ENCODE measurements around the gene KCNH8. TPM values are rescaled to one million over a fixed set of nuclear protein-coding genes. Genes with fewer than 3 reads are reported as not detected.

KCNH8 gene
- total RNA-seq, 1 donor = 1.0 TPM

DNA sequence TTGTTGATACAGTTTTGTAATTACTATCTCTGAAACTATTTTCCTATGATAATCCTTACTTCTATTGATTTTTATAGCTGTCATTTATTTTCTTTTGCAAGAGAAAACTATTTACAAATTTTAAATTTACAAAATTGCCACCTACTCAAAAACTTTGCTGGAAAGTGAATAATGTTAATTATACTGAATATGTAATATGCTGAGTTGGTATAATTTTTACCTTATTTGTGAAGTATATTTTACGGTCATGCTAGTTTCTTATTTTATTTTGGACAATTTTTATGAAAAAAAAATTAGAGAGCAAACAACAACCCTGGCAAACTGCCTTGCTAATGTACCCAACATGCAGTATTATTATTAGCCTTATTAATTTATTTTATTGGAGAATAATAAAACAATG is 2.9 kb downstream of the KCNH8 start:
- no peaks in the 10 kb centered on the region for H3K9me3 ChIP-seq (ENCODE audit: low read depth, low read length)
- H3K4me3 ChIP-seq (ENCODE audit: low read length) = no peak overlapping the region

DNA sequence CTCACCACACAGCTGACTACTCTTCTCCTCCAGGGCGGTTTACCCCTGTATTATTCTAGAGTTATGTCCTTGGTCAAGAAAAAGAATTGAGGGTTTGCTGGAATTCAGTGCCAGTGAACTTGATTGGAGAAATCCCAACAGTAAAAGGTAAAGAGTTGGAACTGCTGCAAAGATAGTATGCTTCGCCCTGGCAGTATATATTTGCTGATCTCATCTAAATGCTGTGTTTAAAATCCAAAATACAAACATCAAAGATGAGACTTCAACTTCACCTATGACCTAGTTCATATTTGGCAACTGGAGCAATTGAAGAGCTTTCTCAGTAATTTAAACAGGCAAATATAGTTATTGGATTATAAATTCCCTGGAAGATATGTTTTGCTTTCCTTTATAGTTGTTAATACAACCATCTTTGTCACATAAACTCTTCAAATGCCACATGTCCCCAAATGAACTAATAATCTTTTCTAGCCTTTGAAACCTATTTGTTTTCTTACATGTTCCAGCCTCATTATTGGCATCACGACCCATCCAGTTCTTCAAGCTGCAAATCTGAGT is 6.5 kb downstream of the KCNH8 start:
- no peaks in the 10 kb centered on the region for H3K9me3 ChIP-seq (ENCODE audit: low read depth, low read length)
- H3K4me1 ChIP-seq (ENCODE audit: insufficient read depth, low read length) = no peaks in the 10 kb centered on the region
- H3K4me3 ChIP-seq (ENCODE audit: low read length) = no peak overlapping the region
- H3K27me3 ChIP-seq (ENCODE audit: insufficient read depth, low read length) = peaks cover 13% of the 10 kb centered on the region

More for the DNA sequence above, 2.9 kb downstream of the KCNH8 start:
- peaks cover 11% of the 10 kb centered on the region for H3K4me1 ChIP-seq (ENCODE audit: insufficient read depth, low read length)
- peaks cover 36% of the 10 kb centered on the region for H3K27me3 ChIP-seq (ENCODE audit: insufficient read depth, low read length)

- no peak overlapping the region for H3K4me3 ChIP-seq (ENCODE audit: low read length)
- no peaks in the 10 kb centered on the region for H3K4me1 ChIP-seq (ENCODE audit: insufficient read depth, low read length)
- H3K27me3 ChIP-seq (ENCODE audit: insufficient read depth, low read length) = peaks cover 7% of the 10 kb centered on the region
- no peaks in the 10 kb centered on the region for H3K9me3 ChIP-seq (ENCODE audit: low read depth, low read length)
Observed at GRCh38 chr3:19155375-19155774, 7.1 kb downstream of the KCNH8 start.

- Histone ChIP-seq H3K4me3 (ENCODE audit: low read length) (no peak overlapping the region), H3K27me3 (ENCODE audit: insufficient read depth, low read length) (no peaks in the 10 kb centered on the region), H3K4me1 (ENCODE audit: insufficient read depth, low read length) (no peaks in the 10 kb centered on the region), H3K9me3 (ENCODE audit: low read depth, low read length) (no peaks in the 10 kb centered on the region)
Observed at GRCh38 chr3:19159966-19160635, 11.8 kb downstream of the KCNH8 start.

DNA sequence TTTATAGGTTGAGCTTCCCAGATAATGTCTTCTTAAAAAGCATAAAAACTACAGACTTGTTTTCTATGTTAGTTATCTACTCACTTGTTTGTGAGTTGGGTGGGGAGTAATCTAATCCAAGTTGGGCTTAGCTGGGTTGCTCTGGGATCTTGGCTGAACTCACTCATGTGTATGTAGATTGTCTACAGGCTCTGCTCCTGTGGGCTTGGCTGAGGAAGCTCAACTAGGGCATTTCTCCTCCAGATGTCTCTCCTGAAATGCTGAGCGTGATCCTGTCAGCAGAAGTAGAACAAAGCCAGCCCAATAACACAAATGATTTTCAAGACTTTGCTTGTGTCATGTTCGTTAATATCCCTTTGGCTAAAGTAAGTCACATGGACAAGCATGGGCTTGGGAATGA is 17.3 kb downstream of the KCNH8 start:
- Histone ChIP-seq H3K27me3 (ENCODE audit: insufficient read depth, low read length) (no peaks in the 10 kb centered on the region), H3K4me3 (ENCODE audit: low read length) (no peak overlapping the region), H3K9me3 (ENCODE audit: low read depth, low read length) (no peaks in the 10 kb centered on the region), H3K4me1 (ENCODE audit: insufficient read depth, low read length) (no peaks in the 10 kb centered on the region)

GRCh38 chr3:19171794-19172193 is 23.5 kb downstream of the KCNH8 start:
- Histone ChIP-seq H3K9me3 (ENCODE audit: low read depth, low read length) (no peaks in the 10 kb centered on the region), H3K4me3 (ENCODE audit: low read length) (no peak overlapping the region), H3K4me1 (ENCODE audit: insufficient read depth, low read length) (no peaks in the 10 kb centered on the region), H3K27me3 (ENCODE audit: insufficient read depth, low read length) (no peaks in the 10 kb centered on the region)

DNA sequence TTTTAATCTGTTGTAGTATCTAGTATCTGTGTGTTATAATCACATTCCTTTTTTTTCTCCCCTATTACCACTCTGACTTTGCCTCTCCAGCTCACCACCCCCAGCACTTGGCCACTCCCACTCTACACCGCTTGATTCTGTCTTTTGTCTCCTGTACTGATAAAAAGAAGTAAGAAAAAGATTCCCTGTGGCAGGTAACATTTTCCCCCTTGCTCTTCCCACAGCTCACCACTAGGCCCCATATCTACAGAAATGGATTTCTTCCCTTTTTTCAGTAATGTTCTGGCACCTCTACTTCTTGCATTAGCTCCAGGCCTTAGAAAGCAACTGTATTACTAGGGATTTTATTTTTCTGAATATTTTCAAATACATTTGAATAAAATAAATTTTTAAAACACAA is 25.6 kb downstream of the KCNH8 start:
- Histone ChIP-seq H3K27me3 (ENCODE audit: insufficient read depth, low read length) (no peaks in the 10 kb centered on the region), H3K9me3 (ENCODE audit: low read depth, low read length) (no peaks in the 10 kb centered on the region), H3K4me1 (ENCODE audit: insufficient read depth, low read length) (no peaks in the 10 kb centered on the region), H3K4me3 (ENCODE audit: low read length) (no peak overlapping the region)

DNA sequence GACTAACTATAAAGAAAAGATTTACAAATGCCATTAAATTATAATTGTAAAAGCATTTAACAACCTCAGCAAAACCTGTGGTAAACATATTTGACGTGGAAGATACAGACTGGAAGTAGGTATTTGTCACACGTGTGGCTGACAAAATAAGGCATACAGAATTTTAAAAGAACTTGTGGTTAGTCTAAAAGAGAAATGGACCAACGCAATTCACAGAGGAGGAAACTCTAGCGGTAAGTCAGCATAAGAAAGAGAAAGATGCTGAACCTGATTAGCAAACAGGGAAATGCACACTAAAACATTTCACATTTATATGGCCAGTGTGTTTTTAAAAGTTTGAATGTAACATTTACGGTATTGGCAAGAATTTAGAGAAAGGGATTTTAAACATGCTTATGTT is 35.3 kb downstream of the KCNH8 start:
- Histone ChIP-seq H3K9me3 (ENCODE audit: low read depth, low read length) (no peaks in the 10 kb centered on the region), H3K4me3 (ENCODE audit: low read length) (no peak overlapping the region), H3K27me3 (ENCODE audit: insufficient read depth, low read length) (no peaks in the 10 kb centered on the region), H3K4me1 (ENCODE audit: insufficient read depth, low read length) (no peaks in the 10 kb centered on the region)

DNA sequence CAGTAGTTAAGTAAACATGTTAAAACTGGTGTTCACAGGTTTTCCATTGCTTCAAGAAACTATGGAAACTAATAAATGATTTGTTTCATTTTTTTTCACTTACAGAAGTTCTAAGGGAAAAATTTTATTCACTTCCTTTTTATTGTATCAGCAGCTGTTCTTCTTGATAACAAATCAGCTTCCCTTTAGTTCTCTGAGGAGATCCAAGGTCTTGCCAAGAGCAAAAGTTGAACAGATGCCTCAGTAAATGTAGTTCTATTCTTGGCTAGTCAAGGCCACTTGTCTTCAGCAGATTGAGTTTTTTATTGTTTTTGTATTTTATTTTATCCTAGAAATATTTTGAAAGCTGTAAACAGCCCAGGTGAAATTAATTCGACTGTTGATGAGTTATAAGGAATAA is 41.8 kb downstream of the KCNH8 start:
- Histone ChIP-seq H3K27me3 (ENCODE audit: insufficient read depth, low read length) (no peaks in the 10 kb centered on the region), H3K4me3 (ENCODE audit: low read length) (no peak overlapping the region)

GRCh38 chr3:19190602-19191001 is 42.3 kb downstream of the KCNH8 start:
- H3K9me3 ChIP-seq (ENCODE audit: low read depth, low read length) = no peaks in the 10 kb centered on the region
- H3K27me3 ChIP-seq (ENCODE audit: insufficient read depth, low read length) = no peaks in the 10 kb centered on the region
- no peaks in the 10 kb centered on the region for H3K4me1 ChIP-seq (ENCODE audit: insufficient read depth, low read length)
- H3K4me3 ChIP-seq (ENCODE audit: low read length) = no peak overlapping the region

More for the DNA sequence above, 41.8 kb downstream of the KCNH8 start:
- H3K4me1 ChIP-seq (ENCODE audit: insufficient read depth, low read length) = no peaks in the 10 kb centered on the region
- no peaks in the 10 kb centered on the region for H3K9me3 ChIP-seq (ENCODE audit: low read depth, low read length)

DNA sequence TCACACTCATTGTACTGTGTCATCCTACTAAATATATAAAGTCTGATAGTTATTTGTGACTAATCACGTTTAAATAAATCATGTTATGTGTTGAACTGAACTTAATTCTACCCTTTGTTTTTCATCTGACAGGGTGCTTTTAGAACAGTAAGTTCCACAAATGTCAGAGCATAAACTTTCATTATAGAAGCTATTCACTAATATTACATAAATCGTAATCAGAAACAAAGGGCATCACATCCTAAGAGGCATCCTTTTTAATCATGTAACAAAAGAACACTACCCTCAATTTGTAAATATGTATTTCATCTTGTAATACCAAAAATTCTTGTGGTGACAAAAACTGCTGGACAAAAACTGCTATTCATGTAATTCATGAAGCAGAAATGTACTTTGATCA is 50.8 kb downstream of the KCNH8 start:
- H3K27me3 ChIP-seq (ENCODE audit: insufficient read depth, low read length) = no peaks in the 10 kb centered on the region
- H3K4me1 ChIP-seq (ENCODE audit: insufficient read depth, low read length) = no peaks in the 10 kb centered on the region
- H3K9me3 ChIP-seq (ENCODE audit: low read depth, low read length) = no peaks in the 10 kb centered on the region
- no peak overlapping the region for H3K4me3 ChIP-seq (ENCODE audit: low read length)

- no peak overlapping the region for H3K4me3 ChIP-seq (ENCODE audit: low read length)
Observed at GRCh38 chr3:19202303-19202702, 54.0 kb downstream of the KCNH8 start.

GRCh38 chr3:19202754-19203153 is 54.4 kb downstream of the KCNH8 start:
- no peaks in the 10 kb centered on the region for H3K9me3 ChIP-seq (ENCODE audit: low read depth, low read length)
- H3K4me3 ChIP-seq (ENCODE audit: low read length) = no peak overlapping the region
- H3K27me3 ChIP-seq (ENCODE audit: insufficient read depth, low read length) = no peaks in the 10 kb centered on the region
- no peaks in the 10 kb centered on the region for H3K4me1 ChIP-seq (ENCODE audit: insufficient read depth, low read length)

More at GRCh38 chr3:19202303-19202702, 54.0 kb downstream of the KCNH8 start:
- Histone ChIP-seq H3K27me3 (ENCODE audit: insufficient read depth, low read length) (no peaks in the 10 kb centered on the region), H3K4me1 (ENCODE audit: insufficient read depth, low read length) (no peaks in the 10 kb centered on the region), H3K9me3 (ENCODE audit: low read depth, low read length) (no peaks in the 10 kb centered on the region)

- Histone ChIP-seq H3K4me1 (ENCODE audit: insufficient read depth, low read length) (no peaks in the 10 kb centered on the region), H3K9me3 (ENCODE audit: low read depth, low read length) (no peaks in the 10 kb centered on the region), H3K27me3 (ENCODE audit: insufficient read depth, low read length) (no peaks in the 10 kb centered on the region), H3K4me3 (ENCODE audit: low read length) (no peak overlapping the region)
Observed at GRCh38 chr3:19206540-19206939, 58.2 kb downstream of the KCNH8 start.

DNA sequence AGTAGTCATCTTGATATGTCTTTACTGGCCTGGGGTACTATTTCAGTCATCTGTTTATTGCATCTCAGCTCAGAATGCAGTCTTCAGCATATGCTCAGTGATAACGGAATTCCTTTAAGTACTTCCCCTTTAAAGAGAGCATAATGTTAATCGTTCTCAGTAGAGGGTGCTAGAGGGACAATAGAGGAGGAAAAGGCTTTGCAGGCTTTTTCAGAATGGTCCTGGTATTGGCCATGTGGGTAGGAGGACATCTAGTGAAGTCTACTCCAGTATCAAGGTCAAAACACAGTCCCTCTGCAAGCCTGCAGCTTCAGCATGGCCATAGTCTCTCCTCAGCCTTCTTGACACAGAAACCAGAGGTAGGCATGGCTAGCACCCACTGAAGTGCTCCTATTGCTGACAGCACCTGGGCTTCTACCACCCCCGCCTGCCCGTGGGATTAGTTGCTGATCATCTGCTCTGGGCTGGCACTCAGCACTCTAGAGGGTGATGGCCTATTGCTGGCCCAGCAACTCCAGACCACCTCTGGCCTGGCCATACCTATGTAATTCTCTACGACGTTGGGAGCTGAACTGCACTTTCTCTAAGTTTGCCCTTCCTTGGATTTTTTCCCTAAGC is 65.4 kb downstream of the KCNH8 start:
- H3K27me3 ChIP-seq (ENCODE audit: insufficient read depth, low read length) = no peaks in the 10 kb centered on the region
- H3K4me1 ChIP-seq (ENCODE audit: insufficient read depth, low read length) = no peaks in the 10 kb centered on the region
- H3K9me3 ChIP-seq (ENCODE audit: low read depth, low read length) = no peaks in the 10 kb centered on the region
- no peak overlapping the region for H3K4me3 ChIP-seq (ENCODE audit: low read length)

DNA sequence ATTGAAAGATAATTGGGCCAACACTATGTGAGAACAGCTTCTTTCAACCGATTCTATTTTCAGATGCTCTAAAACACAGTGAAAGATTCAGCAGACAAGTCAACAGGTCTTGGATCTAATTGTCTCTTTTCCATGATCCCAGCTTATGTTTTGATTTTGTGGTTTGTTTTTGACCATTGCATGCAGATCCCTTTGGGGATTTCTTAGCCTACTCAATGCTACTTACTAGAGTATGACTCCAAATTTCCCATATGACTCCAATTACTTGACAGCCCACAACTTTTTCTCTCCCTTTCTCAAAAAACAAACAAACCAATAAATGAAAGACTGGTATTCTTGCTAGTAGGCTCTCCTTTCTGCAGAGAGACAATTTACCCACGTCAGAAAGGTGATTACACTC is 67.1 kb downstream of the KCNH8 start:
- Histone ChIP-seq H3K4me3 (ENCODE audit: low read length) (no peak overlapping the region), H3K9me3 (ENCODE audit: low read depth, low read length) (no peaks in the 10 kb centered on the region), H3K4me1 (ENCODE audit: insufficient read depth, low read length) (no peaks in the 10 kb centered on the region), H3K27me3 (ENCODE audit: insufficient read depth, low read length) (no peaks in the 10 kb centered on the region)

Measured in mononuclear cell (primary cell).